ENCODE measurements around the gene RHBDD2. TPM values are rescaled to one million over a fixed set of nuclear protein-coding genes. Genes with fewer than 3 reads are reported as not detected.
A peak's percentile ranks its signal among the peaks of the same experiment; 100 is the strongest.

The RHBDD2 gene
- total and polyA plus RNA-seq, 9 of the 15 experiments (the other 6 are each of a cell fraction or from before 2014, with no cell fraction given): 3.3 to 36.7 (median 17.9) TPM

DNA sequence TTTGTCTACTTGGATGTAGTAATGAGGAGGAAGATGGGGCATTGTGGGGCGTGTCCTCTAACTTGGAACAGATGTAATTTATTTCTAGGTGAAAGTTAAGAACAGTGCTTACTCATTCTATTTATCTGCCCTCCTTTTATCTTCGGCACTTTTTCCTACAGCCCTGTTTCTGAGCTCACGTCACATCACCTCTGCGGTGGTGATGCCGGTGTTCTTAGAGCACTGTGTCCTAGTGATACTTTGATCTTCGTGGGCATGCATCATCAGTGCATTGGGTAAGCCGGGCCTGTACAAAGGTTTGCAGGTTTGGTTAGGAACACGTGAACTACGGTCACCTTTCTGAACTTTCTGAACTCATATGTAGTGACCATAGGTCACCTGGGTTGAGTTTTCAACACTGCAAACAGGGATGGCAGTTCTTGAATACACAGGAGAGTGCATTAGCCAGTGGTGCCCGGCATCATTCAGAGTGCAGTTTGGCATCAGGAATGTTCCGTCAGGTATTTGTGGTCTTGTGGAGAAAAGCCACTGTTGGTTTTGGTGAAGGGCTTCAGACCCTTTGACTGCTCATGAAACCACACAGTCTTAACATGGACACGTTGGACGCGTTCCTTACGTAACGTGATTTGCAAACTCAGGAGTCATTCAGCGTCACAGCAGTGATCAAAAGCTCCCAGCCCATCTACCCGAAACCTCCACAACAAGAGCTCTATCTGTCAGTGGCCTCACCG is 41.8 kb downstream of the RHBDD2 start (continued):
- TF ChIP-seq CREB5 (CRISPR knock-in tag; IDR thresholded peaks at IDR 0.05): no peak
- TF ChIP-seq EP300 (IDR thresholded peaks at IDR 0.05; ENCODE audit: low read length): 0 out of 2 replicates have a peak, but pooled peaks have one; percentile 20
- TF ChIP-seq PRPF4 (IDR thresholded peaks at IDR 0.05; ENCODE audit: insufficient read depth, low read depth, low read length, poor library complexity, severe bottlenecking): no peak
- peak; percentile 33 for TF ChIP-seq SMARCE1 (IDR thresholded peaks at IDR 0.05)
- TF ChIP-seq CTBP1 (IDR thresholded peaks at IDR 0.05; ENCODE audit: borderline replicate concordance): peak; percentile 85; the same call in 1 of the 2 replicates
- TF ChIP-seq ZNF239 (CRISPR knock-in tag; IDR thresholded peaks at IDR 0.05): peak; percentile 74
- no peak for TF ChIP-seq ZNF354B (CRISPR knock-in tag; IDR thresholded peaks at IDR 0.05)
- peak; percentile 90 for TF ChIP-seq PKNOX1 (IDR thresholded peaks at IDR 0.05)
- TF ChIP-seq TEAD4 (IDR thresholded peaks at IDR 0.05; ENCODE audit: low read length): 0 out of 2 replicates have a peak, but pooled peaks have one; percentile 11
- no peak for TF ChIP-seq TEAD4 (CRISPR knock-in tag; IDR thresholded peaks at IDR 0.05; ENCODE audit: borderline replicate concordance)
- no peak for TF ChIP-seq ATF1 (CRISPR knock-in tag; IDR thresholded peaks at IDR 0.05)
- peak; percentile 60 for TF ChIP-seq ATF1 (tag; IDR thresholded peaks at IDR 0.05)
- peak in 1 of 2 experiments; percentile 27; a peak in 1 of 4 replicates for TF ChIP-seq RCOR1 (IDR thresholded peaks at IDR 0.05; ENCODE audit: borderline replicate concordance in 1 of 2, low read depth in 2 of 2, low read length in 2 of 2)
- TF ChIP-seq, protein P1, sequence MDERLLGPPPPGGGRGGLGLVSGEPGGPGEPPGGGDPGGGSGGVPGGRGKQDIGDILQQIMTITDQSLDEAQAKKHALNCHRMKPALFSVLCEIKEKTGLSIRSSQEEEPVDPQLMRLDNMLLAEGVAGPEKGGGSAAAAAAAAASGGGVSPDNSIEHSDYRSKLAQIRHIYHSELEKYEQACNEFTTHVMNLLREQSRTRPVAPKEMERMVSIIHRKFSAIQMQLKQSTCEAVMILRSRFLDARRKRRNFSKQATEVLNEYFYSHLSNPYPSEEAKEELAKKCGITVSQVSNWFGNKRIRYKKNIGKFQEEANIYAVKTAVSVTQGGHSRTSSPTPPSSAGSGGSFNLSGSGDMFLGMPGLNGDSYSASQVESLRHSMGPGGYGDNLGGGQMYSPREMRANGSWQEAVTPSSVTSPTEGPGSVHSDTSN (CRISPR knock-in tag; IDR thresholded peaks at IDR 0.05; ENCODE audit: low read depth): no peak
- TF ChIP-seq, protein P1 (tag; conservative IDR thresholded peaks at IDR 0.05; ENCODE audit: low read depth): peak; percentile 61
- no peak for TF ChIP-seq XRCC4 (IDR thresholded peaks at IDR 0.05; ENCODE audit: extremely low read depth, insufficient read depth, insufficient read length)
- peak; percentile 44 for TF ChIP-seq CCNT2 (IDR thresholded peaks at IDR 0.05; ENCODE audit: borderline replicate concordance, extremely low read depth, insufficient read length, low read depth, low read length)

Data from K562 (cell line).